Fibroblast of villous mesenchyme (primary cell): ENCODE data around the gene PCDH9. TPM values are rescaled to one million over a fixed set of nuclear protein-coding genes. Genes with fewer than 3 reads are reported as not detected.

Source experiments
- DNase-seq: peaks from one replicate; pipeline ENCODE4 v3.0.0-alpha.2; 2010; ENCODE audit warnings: low read depth
- H3K4me3 ChIP-seq: 2 replicates; pipeline ENCODE4 v1.5.1; 2011; ENCODE audit warnings: low read depth, mild to moderate bottlenecking, low read length
- CTCF ChIP-seq: IDR thresholded peaks from 2 replicates; pipeline ENCODE4 v1.5.1; 2012; ENCODE audit warnings: low read depth, mild to moderate bottlenecking, low read length; ENCODE audit not compliant: insufficient read depth
- total RNA-seq: library from RNA; depleted of rRNA; stranded (reverse); fragments of >200 nt; gene quantifications from 2 replicates; pipeline ENCODE4 v1.2.3, GENCODE V29; 2012

The PCDH9 gene
- total RNA-seq, 1 donor: 9.9 TPM

DNA sequence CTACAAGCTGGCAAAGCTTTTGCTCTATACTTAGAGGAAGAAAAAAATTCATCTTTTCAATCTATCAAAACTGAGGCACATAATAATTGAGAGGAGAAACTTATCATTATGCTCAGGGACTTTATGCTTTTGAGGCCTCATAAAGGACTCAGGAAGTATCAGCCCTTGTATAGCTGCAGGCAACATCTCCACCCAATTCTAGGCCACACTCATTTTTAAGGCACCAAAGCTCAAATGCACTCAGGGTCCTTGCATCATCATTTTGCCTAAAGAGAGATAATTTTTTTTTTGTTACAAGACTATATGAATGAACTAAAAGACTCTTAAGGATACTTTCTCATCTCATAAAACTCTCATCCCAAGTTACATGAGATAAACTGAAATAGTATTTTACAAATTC lies 78.5 kb downstream of the PCDH9 start:
- no peak for TF ChIP-seq CTCF
- H3K4me3 ChIP-seq: no peak overlapping the region
- DNase-seq: no peak

GRCh38 chr13:67150608-67151007 lies 79.5 kb downstream of the PCDH9 start:
- no peak overlapping the region for H3K4me3 ChIP-seq
- no peak for DNase-seq
- TF ChIP-seq CTCF: no peak

DNA sequence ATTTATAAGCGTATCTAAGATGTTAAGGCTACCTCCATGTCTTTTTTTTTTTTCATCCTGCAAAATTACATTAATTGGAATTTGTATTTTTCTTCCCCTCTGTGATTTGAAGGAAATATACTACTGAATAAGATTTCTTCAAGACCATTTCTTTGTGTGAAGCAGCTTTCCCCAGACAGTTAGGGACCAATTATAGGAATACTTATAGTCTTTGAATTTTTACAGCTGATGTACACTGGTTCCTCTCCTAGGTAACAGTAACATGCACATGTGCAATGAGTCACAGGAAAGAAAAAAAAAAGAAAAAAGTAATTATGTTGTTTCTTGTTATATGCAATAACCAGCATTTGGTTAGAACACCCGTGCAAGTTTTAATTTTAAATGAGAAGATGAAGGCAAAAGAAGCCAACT lies 82.0 kb downstream of the PCDH9 start:
- no peak overlapping the region for H3K4me3 ChIP-seq
- TF ChIP-seq CTCF: no peak
- DNase-seq: no peak

- H3K4me3 ChIP-seq: no peak overlapping the region
- DNase-seq: peak; percentile 20
- no peak for TF ChIP-seq CTCF
Observed at GRCh38 chr13:67147342-67148133, 82.6 kb downstream of the PCDH9 start.

DNA sequence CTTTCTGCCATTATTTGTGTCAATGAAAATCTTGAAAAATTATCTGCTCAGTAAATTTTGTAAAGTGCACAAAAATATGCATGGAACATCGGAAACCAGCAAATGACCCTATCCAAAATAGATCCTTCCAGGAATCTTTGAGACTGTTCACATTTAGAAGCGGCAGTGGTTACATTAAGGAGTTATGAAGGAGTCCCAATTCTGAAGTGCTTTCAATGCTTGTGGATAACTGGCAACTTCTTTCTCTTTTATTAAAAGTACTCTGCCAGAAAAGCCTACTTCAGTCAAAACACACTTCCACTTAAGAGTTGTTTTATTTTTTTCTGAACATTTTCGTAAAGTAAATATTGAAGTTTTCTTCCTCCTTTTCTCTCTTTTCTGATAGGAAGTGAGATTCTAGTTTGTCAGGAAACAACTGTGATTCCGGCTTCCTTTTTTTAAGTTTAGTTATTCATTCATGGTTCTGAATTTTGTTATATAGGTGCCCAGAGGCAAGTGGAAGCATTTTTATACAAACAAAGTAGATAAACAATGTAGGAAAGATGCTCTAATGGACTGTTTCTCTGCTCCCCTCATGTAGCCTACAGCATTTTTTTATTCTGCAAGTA lies 83.5 kb downstream of the PCDH9 start:
- H3K4me3 ChIP-seq: no peak overlapping the region
- TF ChIP-seq CTCF: no peak
- DNase-seq: no peak

DNA sequence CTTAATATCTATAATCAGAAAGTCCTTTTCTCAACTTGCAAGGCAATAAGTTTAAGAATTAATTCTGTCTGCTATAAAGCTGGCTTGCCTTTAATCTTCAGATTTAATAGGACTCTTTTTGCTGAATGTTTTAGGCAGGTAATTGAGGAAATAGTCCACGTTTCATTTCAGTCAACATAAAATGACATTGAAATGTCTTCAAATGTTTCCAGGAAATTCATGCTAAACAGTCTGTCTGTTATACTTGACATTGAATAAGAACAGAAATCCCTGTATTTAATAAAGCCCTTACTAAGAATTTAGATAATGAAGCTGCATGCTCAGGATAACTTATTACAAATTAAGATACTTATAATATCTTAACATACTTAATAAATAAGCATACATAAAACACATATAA lies 84.2 kb downstream of the PCDH9 start:
- DNase-seq: no peak
- H3K4me3 ChIP-seq: no peak overlapping the region
- no peak for TF ChIP-seq CTCF

- H3K4me3 ChIP-seq: no peak overlapping the region
- TF ChIP-seq CTCF: no peak
- DNase-seq: no peak
Observed at GRCh38 chr13:67143544-67144115, 86.5 kb downstream of the PCDH9 start.
